NCI-H1048 (cell line): ENCODE results near the gene RFX7.
A peak's percentile ranks its signal among the peaks of the same experiment; 100 is the strongest.
"Not testable (repeated sequence)": the region's sequence is repeated elsewhere in the genome, so short reads cannot be mapped to it uniquely, and the experiment has no call there.

Source experiments
- DNase-seq: peaks from one replicate; lab custom pipeline; 2025; lab: John Stamatoyannopoulos, UW

The RFX7 gene

GRCh38 chr15:56243163-56244037 lies at the start of gene RFX7:
Gene RFX7, minus strand, starts transcription at chr15:56243879. Its CDS starts 594 bp downstream, at chr15:56243285.
- DNase-seq, result peak; percentile 42

- DNase-seq, result no peak
Observed at GRCh38 chr15:56292546-56293316, 49.1 kb upstream of the RFX7 start.

- no peak for DNase-seq
Observed at GRCh38 chr15:56291741-56292140, 48.1 kb upstream of the RFX7 start.

- no peak for DNase-seq
Observed at GRCh38 chr15:56286213-56286612, 42.5 kb upstream of the RFX7 start.

GRCh38 chr15:56281145-56281544 lies 37.5 kb upstream of the RFX7 start:
- DNase-seq, result no peak

GRCh38 chr15:56273724-56274123 lies 30.0 kb upstream of the RFX7 start:
- DNase-seq, result no peak

- DNase-seq, result no peak
Observed at GRCh38 chr15:56272454-56272853, 28.8 kb upstream of the RFX7 start.

GRCh38 chr15:56266465-56266864 lies 22.8 kb upstream of the RFX7 start:
- DNase-seq, result not testable (repeated sequence)

- no peak for DNase-seq
Observed at GRCh38 chr15:56261854-56262509, 18.3 kb upstream of the RFX7 start.

- not testable (repeated sequence) for DNase-seq
Observed at GRCh38 chr15:56257306-56257705, 13.6 kb upstream of the RFX7 start.

- no peak for DNase-seq
Observed at GRCh38 chr15:56254265-56254664, 10.6 kb upstream of the RFX7 start.

GRCh38 chr15:56252386-56252785 lies 8.7 kb upstream of the RFX7 start:
- DNase-seq, result no peak

GRCh38 chr15:56251315-56252095 lies 7.8 kb upstream of the RFX7 start:
- no peak for DNase-seq

- no peak for DNase-seq
Observed at GRCh38 chr15:56250626-56251025, 6.9 kb upstream of the RFX7 start.

GRCh38 chr15:56249092-56249491 lies 5.4 kb upstream of the RFX7 start:
- DNase-seq, result no peak

GRCh38 chr15:56248311-56248992 lies 4.8 kb upstream of the RFX7 start:
- DNase-seq, result no peak

GRCh38 chr15:56247266-56247665 lies 3.6 kb upstream of the RFX7 start:
- no peak for DNase-seq

- DNase-seq, result peak; percentile 59
Observed at GRCh38 chr15:56245871-56246814, 2.5 kb upstream of the RFX7 start.

GRCh38 chr15:56244811-56245576 lies 1.3 kb upstream of the RFX7 start:
- no peak for DNase-seq
